ENCODE data around the gene NPPA. TPM values are rescaled to one million over a fixed set of nuclear protein-coding genes. Genes with fewer than 3 reads are reported as not detected.

Gene NPPA
- total and polyA plus RNA-seq, 9 of the 15 experiments (the other 6 are each of a cell fraction or from before 2014, with no cell fraction given) = not detected

- no peak for TF ChIP-seq ZNF699 (CRISPR knock-in tag; IDR thresholded peaks at IDR 0.05; ENCODE audit: insufficient replicate concordance)
- TF ChIP-seq HMG20A (CRISPR knock-in tag; conservative IDR thresholded peaks at IDR 0.05) = no peak
- TF ChIP-seq KHSRP (IDR thresholded peaks at IDR 0.05) = no peak
- TF ChIP-seq CTCF (IDR thresholded peaks at IDR 0.05 in 2 of 3, conservative IDR thresholded peaks at IDR 0.05 in 1 of 3; ENCODE audit: insufficient read depth in 2 of 3, low read depth in 1 of 3, low read length in 3 of 3) = no peak
- TF ChIP-seq ETV6 (IDR thresholded peaks at IDR 0.05; ENCODE audit: borderline replicate concordance in 1 of 2, low read depth in 2 of 2, low read length in 1 of 2) = peak in 1 of 2 experiments; percentile 50; a peak in 1 of 4 replicates
- TF ChIP-seq ETV6 (CRISPR knock-in tag; IDR thresholded peaks at IDR 0.05; ENCODE audit: borderline replicate concordance) = no peak
- TF ChIP-seq ZNF79 (CRISPR knock-in tag; IDR thresholded peaks at IDR 0.05; ENCODE audit: low read depth) = peak; percentile 47; the same call in 1 of the 2 replicates
- TF ChIP-seq PYGO2 (tag; IDR thresholded peaks at IDR 0.05) = no peak; the same call in 1 of the 2 replicates
- TF ChIP-seq HEY1 (CRISPR knock-in tag; IDR thresholded peaks at IDR 0.05; ENCODE audit: borderline replicate concordance) = no peak; the same call in 1 of the 2 replicates
- no peak for TF ChIP-seq SRSF9 (IDR thresholded peaks at IDR 0.05; ENCODE audit: borderline replicate concordance, low read depth, low read length)
- TF ChIP-seq SOX6 (IDR thresholded peaks at IDR 0.05) = peak; percentile 94
- TF ChIP-seq PRMT5 (CRISPR knock-in tag; IDR thresholded peaks at IDR 0.05) = no peak
- TF ChIP-seq E2F6 (IDR thresholded peaks at IDR 0.05; ENCODE audit: borderline replicate concordance in 1 of 2, extremely low read depth in 1 of 2, insufficient read depth in 1 of 2, insufficient read length in 1 of 2, low read depth in 1 of 2, low read length in 1 of 2, poor library complexity in 1 of 2, severe bottlenecking in 1 of 2) = peak; percentile 57 to 72
- no peak for TF ChIP-seq ZNF57 (CRISPR knock-in tag; IDR thresholded peaks at IDR 0.05)
- peak; percentile 91 for TF ChIP-seq MTA3 (IDR thresholded peaks at IDR 0.05; ENCODE audit: borderline replicate concordance)
- TF ChIP-seq CHAMP1 (IDR thresholded peaks at IDR 0.05) = no peak
- TF ChIP-seq THRB (CRISPR knock-in tag; conservative IDR thresholded peaks at IDR 0.05) = peak; percentile 7; the same call in 1 of the 2 replicates
- peak; percentile 77 for TF ChIP-seq USF1 (CRISPR knock-in tag; IDR thresholded peaks at IDR 0.05)
- TF ChIP-seq MCM3 (IDR thresholded peaks at IDR 0.05) = no peak
These were observed 35.4 kb upstream of the NPPA start (continued) for GRCh38 chr1:11882814-11883538.

All from K562 (cell line).